ENCODE results near the gene PTDSS2.
"Not testable (repeated sequence)": the region's sequence is repeated elsewhere in the genome, so short reads cannot be mapped to it uniquely, and the experiment has no call there.

PTDSS2 gene

DNA sequence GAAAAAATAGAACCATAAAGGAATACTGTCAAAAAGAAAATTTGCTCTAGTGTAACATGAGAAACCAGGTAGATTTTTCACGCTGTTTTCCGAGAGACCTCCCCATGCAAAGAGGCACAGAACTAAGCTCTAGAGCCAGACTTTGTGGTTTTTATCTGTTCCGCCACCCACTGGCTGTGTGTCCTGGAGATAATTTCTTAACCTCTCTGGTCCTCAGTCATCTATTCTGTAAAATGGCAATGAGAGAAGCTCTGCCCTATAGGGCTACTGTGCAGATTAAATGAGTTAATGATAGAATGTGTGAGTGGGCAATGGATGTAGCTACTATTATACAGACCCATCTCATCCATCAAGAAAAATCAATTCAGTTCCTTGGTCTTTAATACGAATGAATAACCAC, 25.8 kb upstream of the PTDSS2 start:
- H3K4me1 ChIP-seq (ENCODE audit: control insufficient read depth, insufficient read depth, low read depth, low read length), result no peaks in the 10 kb centered on the region

DNA sequence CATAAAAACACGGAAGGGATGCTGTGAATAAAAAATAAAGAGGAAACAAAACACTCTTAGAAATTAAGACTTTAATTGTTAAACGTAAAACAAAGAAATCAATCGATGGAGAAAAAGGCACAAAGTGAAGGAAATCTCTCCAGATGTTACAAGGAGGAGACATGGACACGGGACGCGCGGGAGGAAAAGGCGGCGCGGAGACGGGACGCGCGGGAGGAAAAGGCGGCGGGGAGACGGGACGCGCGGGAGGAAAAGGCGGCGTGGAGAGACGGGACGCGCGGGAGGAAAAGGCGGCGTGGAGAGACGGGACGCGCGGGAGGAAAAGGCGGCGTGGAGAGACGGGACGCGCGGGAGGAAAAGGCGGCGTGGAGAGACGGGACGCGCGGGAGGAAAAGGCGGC, 25.3 kb upstream of the PTDSS2 start:
- H2BK15ac ChIP-seq (ENCODE audit: low read depth, poor library complexity, severe bottlenecking); H3K18ac ChIP-seq (ENCODE audit: low read depth in 1 of 2, low read length in 2 of 2); H4K91ac ChIP-seq (ENCODE audit: low read length): not testable (repeated sequence)

More for the DNA sequence above, 25.8 kb upstream of the PTDSS2 start:
- Histone ChIP-seq H3K27ac (ENCODE audit: low read length, poor library complexity, severe bottlenecking) (no peak overlapping the region), H3K18ac (ENCODE audit: low read depth in 1 of 2, low read length in 2 of 2) (no peak overlapping the region), H2AFZ (ENCODE audit: low read depth, low read length) (no peak overlapping the region), H4K8ac (ENCODE audit: low read length) (no peak overlapping the region), H3K79me1 (replicated peaks; ENCODE audit: low read length, poor library complexity, severe bottlenecking) (no peaks in the 10 kb centered on the region), H2AK5ac (ENCODE audit: low read length, severe bottlenecking) (no peak overlapping the region), H3K36me3 (ENCODE audit: control insufficient read depth in 1 of 2, insufficient read depth in 2 of 2, low read depth in 1 of 2, low read length in 2 of 2) (peaks cover 0 to 2% of the 10 kb centered on the region in 2 experiments), H2BK120ac (ENCODE audit: low read depth, low read length) (no peak overlapping the region), H3K23ac (ENCODE audit: low read length in 2 of 2) (no peak overlapping the region), H3K27me3 (ENCODE audit: control insufficient read depth in 1 of 2, insufficient read depth in 1 of 2, low read length in 2 of 2) (peaks cover 0 to 46% of the 10 kb centered on the region in 2 experiments), H2BK12ac (ENCODE audit: low read length in 2 of 2) (no peak overlapping the region), H2BK15ac (ENCODE audit: low read depth, poor library complexity, severe bottlenecking) (no peak overlapping the region), H3K14ac (ENCODE audit: low read length in 2 of 2) (no peak overlapping the region), H3K4ac (ENCODE audit: low read depth in 1 of 2, low read length in 2 of 2) (no peak overlapping the region), H2BK5ac (ENCODE audit: low read depth, low read length, poor library complexity, severe bottlenecking) (no peak overlapping the region), H3K4me2 (ENCODE audit: low read length, poor library complexity, severe bottlenecking) (no peak overlapping the region), H3K9me3 (ENCODE audit: control insufficient read depth, low read length) (no peaks in the 10 kb centered on the region), H3K4me3 (ENCODE audit: insufficient read depth in 1 of 2, low read depth in 1 of 2, low read length in 2 of 2) (no peak overlapping the region), H4K91ac (ENCODE audit: low read length) (no peak overlapping the region), H3K9ac (ENCODE audit: low read length) (no peak overlapping the region)
- DNase-seq, result no peak
- 100% methylated on average over 3 of the region's 4 CpGs for WGBS

DNA sequence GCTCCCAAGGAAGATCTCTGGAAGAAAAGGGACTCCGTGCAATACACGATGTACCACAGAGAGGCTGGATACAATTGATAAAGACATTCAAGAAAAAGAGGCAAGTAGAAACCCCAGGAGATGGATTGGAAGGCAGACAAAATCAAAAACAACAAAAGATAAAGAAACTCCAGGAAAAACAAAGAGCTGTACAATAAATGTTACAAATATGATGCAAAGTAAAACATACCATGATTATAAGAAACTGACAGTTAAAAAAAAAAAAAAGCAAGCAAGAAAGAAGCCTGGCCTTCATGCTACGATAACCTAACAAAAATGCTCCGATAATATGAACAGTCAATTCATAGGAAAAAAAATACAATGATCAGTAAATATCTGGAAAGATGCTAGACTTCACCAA, 24.8 kb upstream of the PTDSS2 start:
- H3K14ac ChIP-seq (ENCODE audit: low read length in 2 of 2), result no peak overlapping the region
- H2BK5ac ChIP-seq (ENCODE audit: low read depth, low read length, poor library complexity, severe bottlenecking), result no peak overlapping the region
- peaks cover 0 to 35% of the 10 kb centered on the region in 2 experiments for H3K27me3 ChIP-seq (ENCODE audit: control insufficient read depth in 1 of 2, insufficient read depth in 1 of 2, low read length in 2 of 2)
- no peak overlapping the region for H3K27ac ChIP-seq (ENCODE audit: low read length, poor library complexity, severe bottlenecking)
- H3K4me2 ChIP-seq (ENCODE audit: low read length, poor library complexity, severe bottlenecking), result no peak overlapping the region
- H3K4me1 ChIP-seq (ENCODE audit: control insufficient read depth, insufficient read depth, low read depth, low read length), result peaks cover 1% of the 10 kb centered on the region
- no peak overlapping the region for H3K18ac ChIP-seq (ENCODE audit: low read depth in 1 of 2, low read length in 2 of 2)
- no peak overlapping the region for H2AFZ ChIP-seq (ENCODE audit: low read depth, low read length)
- H3K9ac ChIP-seq (ENCODE audit: low read length), result no peak overlapping the region
- H3K36me3 ChIP-seq (ENCODE audit: control insufficient read depth in 1 of 2, insufficient read depth in 2 of 2, low read depth in 1 of 2, low read length in 2 of 2), result peaks cover 0 to 2% of the 10 kb centered on the region in 2 experiments
- no peak overlapping the region for H3K4me3 ChIP-seq (ENCODE audit: insufficient read depth in 1 of 2, low read depth in 1 of 2, low read length in 2 of 2)
- no peak overlapping the region for H3K4ac ChIP-seq (ENCODE audit: low read depth in 1 of 2, low read length in 2 of 2)
- no peak overlapping the region for H2BK15ac ChIP-seq (ENCODE audit: low read depth, poor library complexity, severe bottlenecking)
- H4K91ac ChIP-seq (ENCODE audit: low read length), result no peak overlapping the region
- H2AK5ac ChIP-seq (ENCODE audit: low read length, severe bottlenecking), result no peak overlapping the region
- no peak overlapping the region for H3K23ac ChIP-seq (ENCODE audit: low read length in 2 of 2)
- DNase-seq, result no peak
- WGBS, result no CpG with 5 or more reads among the region's 4 CpGs
- H3K9me3 ChIP-seq (ENCODE audit: control insufficient read depth, low read length), result no peaks in the 10 kb centered on the region
- H4K8ac ChIP-seq (ENCODE audit: low read length), result no peak overlapping the region
- no peak overlapping the region for H2BK12ac ChIP-seq (ENCODE audit: low read length in 2 of 2)
- H2BK120ac ChIP-seq (ENCODE audit: low read depth, low read length), result no peak overlapping the region
- no peaks in the 10 kb centered on the region for H3K79me1 ChIP-seq (replicated peaks; ENCODE audit: low read length, poor library complexity, severe bottlenecking)

More for the DNA sequence above, 25.3 kb upstream of the PTDSS2 start:
- H3K27me3 ChIP-seq (ENCODE audit: control insufficient read depth in 1 of 2, insufficient read depth in 1 of 2, low read length in 2 of 2), result peaks cover 0 to 40% of the 10 kb centered on the region in 2 experiments
- H3K4ac ChIP-seq (ENCODE audit: low read depth in 1 of 2, low read length in 2 of 2); H3K4me1 ChIP-seq (ENCODE audit: control insufficient read depth, insufficient read depth, low read depth, low read length); H2AK5ac ChIP-seq (ENCODE audit: low read length, severe bottlenecking); H3K23ac ChIP-seq (ENCODE audit: low read length in 2 of 2); H3K79me1 ChIP-seq (replicated peaks; ENCODE audit: low read length, poor library complexity, severe bottlenecking); H3K4me3 ChIP-seq (ENCODE audit: insufficient read depth in 1 of 2, low read depth in 1 of 2, low read length in 2 of 2); DNase-seq; H2BK120ac ChIP-seq (ENCODE audit: low read depth, low read length); H3K36me3 ChIP-seq (ENCODE audit: control insufficient read depth in 1 of 2, insufficient read depth in 2 of 2, low read depth in 1 of 2, low read length in 2 of 2); H3K14ac ChIP-seq (ENCODE audit: low read length in 2 of 2); H2BK5ac ChIP-seq (ENCODE audit: low read depth, low read length, poor library complexity, severe bottlenecking); H2BK12ac ChIP-seq (ENCODE audit: low read length in 2 of 2); H4K8ac ChIP-seq (ENCODE audit: low read length); H3K9ac ChIP-seq (ENCODE audit: low read length); H3K27ac ChIP-seq (ENCODE audit: low read length, poor library complexity, severe bottlenecking); H3K9me3 ChIP-seq (ENCODE audit: control insufficient read depth, low read length); H2AFZ ChIP-seq (ENCODE audit: low read depth, low read length); H3K4me2 ChIP-seq (ENCODE audit: low read length, poor library complexity, severe bottlenecking): not testable (repeated sequence)
- WGBS, result 83% methylated on average over 26 of the region's 45 CpGs

DNA sequence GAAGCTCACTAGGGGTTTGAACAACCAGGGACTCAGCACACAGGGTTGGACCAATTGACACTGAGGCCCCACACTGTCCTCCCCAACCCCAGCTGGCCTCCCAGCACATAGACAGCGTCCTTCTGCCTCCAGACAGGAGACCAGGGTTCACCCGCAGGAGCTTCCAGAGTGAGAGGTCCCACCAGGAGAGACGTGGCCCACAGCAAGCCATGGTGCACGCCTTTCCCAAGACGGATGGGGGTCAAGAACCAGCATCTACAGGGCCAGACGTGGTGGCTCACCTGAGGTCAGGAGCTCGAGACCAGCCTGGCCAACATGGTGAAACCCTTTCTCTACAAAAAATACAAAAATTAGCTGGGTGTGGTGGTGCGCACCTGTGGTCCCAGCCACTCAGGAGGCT, 23.2 kb upstream of the PTDSS2 start:
- Histone ChIP-seq H3K36me3 (ENCODE audit: control insufficient read depth in 1 of 2, insufficient read depth in 2 of 2, low read depth in 1 of 2, low read length in 2 of 2) (no peaks in the 10 kb centered on the region), H3K4me1 (ENCODE audit: control insufficient read depth, insufficient read depth, low read depth, low read length) (peaks cover 1% of the 10 kb centered on the region), H2BK12ac (ENCODE audit: low read length in 2 of 2) (no peak overlapping the region), H3K4me2 (ENCODE audit: low read length, poor library complexity, severe bottlenecking) (no peak overlapping the region), H4K8ac (ENCODE audit: low read length) (no peak overlapping the region), H3K27ac (ENCODE audit: low read length, poor library complexity, severe bottlenecking) (no peak overlapping the region), H2BK5ac (ENCODE audit: low read depth, low read length, poor library complexity, severe bottlenecking) (no peak overlapping the region), H2BK15ac (ENCODE audit: low read depth, poor library complexity, severe bottlenecking) (no peak overlapping the region), H3K23ac (ENCODE audit: low read length in 2 of 2) (no peak overlapping the region), H3K79me1 (replicated peaks; ENCODE audit: low read length, poor library complexity, severe bottlenecking) (no peaks in the 10 kb centered on the region), H2BK120ac (ENCODE audit: low read depth, low read length) (no peak overlapping the region), H3K14ac (ENCODE audit: low read length in 2 of 2) (no peak overlapping the region), H4K91ac (ENCODE audit: low read length) (no peak overlapping the region), H3K4me3 (ENCODE audit: insufficient read depth in 1 of 2, low read depth in 1 of 2, low read length in 2 of 2) (no peak overlapping the region), H3K9ac (ENCODE audit: low read length) (no peak overlapping the region), H3K4ac (ENCODE audit: low read depth in 1 of 2, low read length in 2 of 2) (no peak overlapping the region), H2AFZ (ENCODE audit: low read depth, low read length) (no peak overlapping the region), H3K18ac (ENCODE audit: low read depth in 1 of 2, low read length in 2 of 2) (no peak overlapping the region), H3K27me3 (ENCODE audit: control insufficient read depth in 1 of 2, insufficient read depth in 1 of 2, low read length in 2 of 2) (peaks cover 0 to 35% of the 10 kb centered on the region in 2 experiments), H2AK5ac (ENCODE audit: low read length, severe bottlenecking) (no peak overlapping the region), H3K9me3 (ENCODE audit: control insufficient read depth, low read length) (no peaks in the 10 kb centered on the region)
- DNase-seq, result no peak
- 91% methylated on average over 8 of the region's 8 CpGs for WGBS
